ENCODE data around the gene JAG1. TPM values are rescaled to one million over a fixed set of nuclear protein-coding genes. Genes with fewer than 3 reads are reported as not detected.

Gene JAG1
- total RNA-seq, 1 experiment from 2014 or later = 176 TPM

DNA sequence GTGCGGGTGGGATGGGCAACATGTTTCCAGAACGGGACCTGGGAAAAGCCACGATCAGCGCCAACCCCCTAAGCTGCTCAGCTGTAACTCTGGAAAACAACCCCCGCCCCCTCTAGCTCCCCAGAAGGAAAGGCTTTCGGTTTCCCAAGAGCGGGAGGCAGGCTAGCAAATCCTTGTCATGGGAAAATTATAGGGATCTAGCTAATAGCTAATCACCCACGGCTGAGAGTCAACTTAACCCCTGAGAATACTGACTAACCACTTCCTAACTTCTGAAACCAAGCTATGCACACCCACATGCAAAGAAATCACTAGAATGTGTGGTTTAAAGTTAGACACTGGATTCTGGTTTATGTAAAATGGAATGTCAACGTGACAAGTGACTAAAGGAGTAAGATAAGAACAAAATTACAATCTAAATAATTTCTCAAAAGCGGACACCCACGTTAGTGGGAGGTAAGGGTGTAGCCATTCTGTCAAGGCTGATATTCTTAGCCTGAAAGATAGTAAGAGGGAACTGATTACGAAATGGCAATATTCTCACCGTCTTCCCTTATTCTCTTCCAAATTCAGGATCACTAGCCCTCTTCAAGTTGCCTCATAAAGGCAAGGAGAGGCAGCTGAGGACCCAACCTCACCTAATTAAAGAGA is 20.1 kb downstream of the JAG1 start:
- Histone ChIP-seq H3K4me2 (ENCODE audit: low read length) (no peak overlapping the region), H3K9me2 (replicated peaks; ENCODE audit: low read length) (no peaks in the 10 kb centered on the region), H3K79me2 (ENCODE audit: low read length) (peaks cover 75% of the 10 kb centered on the region), H3K36me3 (ENCODE audit: low read depth, low read length) (peaks cover 97% of the 10 kb centered on the region), H3K9me3 (ENCODE audit: low read length) (no peaks in the 10 kb centered on the region), H2AFZ (ENCODE audit: low read length) (no peak overlapping the region), H4K20me1 (ENCODE audit: low read length) (peaks cover 75% of the 10 kb centered on the region), H3F3A (ENCODE audit: low read length, unreplicated experiment) (no peaks in the 10 kb centered on the region), H3K4me1 (ENCODE audit: insufficient read depth, low read length) (peaks cover 17% of the 10 kb centered on the region), H3K27me3 (ENCODE audit: low read length) (no peaks in the 10 kb centered on the region), H3K4me3 (ENCODE audit: low read length) (no peak overlapping the region), H3K27ac (ENCODE audit: low read length) (peak overlapping the region; percentile 66), H3K9ac (ENCODE audit: low read length) (peak overlapping the region; percentile 26)
- ATAC-seq (no peak), DNase-seq (no peak)
- no peak for TF ChIP-seq EZH2 (IDR thresholded peaks at IDR 0.05; ENCODE audit: low read length, unreplicated experiment)
- TF ChIP-seq, protein P1, sequence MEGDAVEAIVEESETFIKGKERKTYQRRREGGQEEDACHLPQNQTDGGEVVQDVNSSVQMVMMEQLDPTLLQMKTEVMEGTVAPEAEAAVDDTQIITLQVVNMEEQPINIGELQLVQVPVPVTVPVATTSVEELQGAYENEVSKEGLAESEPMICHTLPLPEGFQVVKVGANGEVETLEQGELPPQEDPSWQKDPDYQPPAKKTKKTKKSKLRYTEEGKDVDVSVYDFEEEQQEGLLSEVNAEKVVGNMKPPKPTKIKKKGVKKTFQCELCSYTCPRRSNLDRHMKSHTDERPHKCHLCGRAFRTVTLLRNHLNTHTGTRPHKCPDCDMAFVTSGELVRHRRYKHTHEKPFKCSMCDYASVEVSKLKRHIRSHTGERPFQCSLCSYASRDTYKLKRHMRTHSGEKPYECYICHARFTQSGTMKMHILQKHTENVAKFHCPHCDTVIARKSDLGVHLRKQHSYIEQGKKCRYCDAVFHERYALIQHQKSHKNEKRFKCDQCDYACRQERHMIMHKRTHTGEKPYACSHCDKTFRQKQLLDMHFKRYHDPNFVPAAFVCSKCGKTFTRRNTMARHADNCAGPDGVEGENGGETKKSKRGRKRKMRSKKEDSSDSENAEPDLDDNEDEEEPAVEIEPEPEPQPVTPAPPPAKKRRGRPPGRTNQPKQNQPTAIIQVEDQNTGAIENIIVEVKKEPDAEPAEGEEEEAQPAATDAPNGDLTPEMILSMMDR (conservative IDR thresholded peaks at IDR 0.05; ENCODE audit: low read depth, low read length) = no peak
- no peak for TF ChIP-seq EZH2phosphoT487 (IDR thresholded peaks at IDR 0.05; ENCODE audit: borderline replicate concordance, low read length)
- intact Hi-C loops (cut with micrococcal nuclease) = loop anchor here (5.0 kb wide), 1 partner anchor 101 kb away; no protein-coding TSS in a partner anchor
- BruUV-seq (replicated peaks) = no TSS peak
- POLR2A ChIA-PET (ENCODE audit: unreplicated experiment) = interaction anchor here (0.7 kb wide), 1 partner anchor 986 kb away, joined by 3 read pairs; no protein-coding TSS in a partner anchor
- CTCF ChIA-PET = interaction anchor here (0.6 kb wide), 2 partner anchors 40 to 49 kb away, joined by 3 to 4 read pairs; no protein-coding TSS in a partner anchor

DNA sequence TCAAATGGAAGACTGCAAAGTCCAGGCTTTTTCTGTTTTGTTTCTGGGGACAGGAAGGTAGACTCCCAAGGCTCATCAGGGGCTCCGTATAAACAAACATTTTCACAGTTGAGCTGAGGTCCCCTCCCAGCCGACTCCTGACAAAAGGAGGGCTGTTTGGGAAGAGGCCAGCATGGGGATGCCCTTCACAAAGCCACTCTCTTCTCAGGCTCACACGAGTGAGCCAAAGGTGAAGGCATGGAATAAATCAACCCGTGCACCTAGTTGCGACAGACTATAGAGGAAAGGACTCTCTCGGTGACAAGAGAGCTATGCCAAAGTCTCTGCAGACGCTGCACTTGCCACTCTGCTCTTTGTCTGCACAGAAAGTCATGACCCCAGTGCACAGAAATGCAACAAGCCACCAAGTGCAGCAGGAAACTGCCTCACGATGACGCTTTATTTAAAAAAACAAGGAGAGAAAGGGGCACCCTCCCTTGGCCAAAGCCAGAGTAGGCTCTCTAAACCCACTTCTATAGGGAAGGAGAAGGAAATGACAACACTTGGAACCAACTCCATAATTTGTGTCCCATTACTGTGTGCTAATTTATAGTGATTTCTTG is 21.0 kb downstream of the JAG1 start:
- Histone ChIP-seq H3K79me2 (ENCODE audit: low read length) (peaks cover 65% of the 10 kb centered on the region), H3K4me2 (ENCODE audit: low read length) (no peak overlapping the region), H2AFZ (ENCODE audit: low read length) (no peak overlapping the region), H3K9me2 (replicated peaks; ENCODE audit: low read length) (no peaks in the 10 kb centered on the region), H3K9me3 (ENCODE audit: low read length) (no peaks in the 10 kb centered on the region), H3K4me1 (ENCODE audit: insufficient read depth, low read length) (peaks cover 17% of the 10 kb centered on the region), H3K27ac (ENCODE audit: low read length) (no peak overlapping the region), H3K9ac (ENCODE audit: low read length) (no peak overlapping the region), H3K27me3 (ENCODE audit: low read length) (no peaks in the 10 kb centered on the region), H4K20me1 (ENCODE audit: low read length) (peaks cover 68% of the 10 kb centered on the region), H3F3A (ENCODE audit: low read length, unreplicated experiment) (peaks cover 3% of the 10 kb centered on the region), H3K36me3 (ENCODE audit: low read depth, low read length) (peaks cover 97% of the 10 kb centered on the region), H3K4me3 (ENCODE audit: low read length) (no peak overlapping the region)
- no peak for ATAC-seq
- TF ChIP-seq, protein P1 (conservative IDR thresholded peaks at IDR 0.05; ENCODE audit: low read depth, low read length) = no peak
- TF ChIP-seq EZH2phosphoT487 (IDR thresholded peaks at IDR 0.05; ENCODE audit: borderline replicate concordance, low read length) = no peak
- no peak for TF ChIP-seq EZH2 (IDR thresholded peaks at IDR 0.05; ENCODE audit: low read length, unreplicated experiment)
- no peak for DNase-seq
- no TSS peak for BruUV-seq (replicated peaks)
- ChIA-PET POLR2A (ENCODE audit: unreplicated experiment) (no interaction called here), CTCF (interaction anchor here (0.6 kb wide), 2 partner anchors 41 to 48 kb away, joined by 3 to 4 read pairs; no protein-coding TSS in a partner anchor)
- intact Hi-C loops (cut with micrococcal nuclease) = loop anchor here (5.0 kb wide), 1 partner anchor 100 kb away; no protein-coding TSS in a partner anchor

All from PC-3 (cell line).